WTC11 (cell line): Measurements from ENCODE around the gene P2RY6. TPM values are rescaled to one million over a fixed set of nuclear protein-coding genes. Genes with fewer than 3 reads are reported as not detected.

ENCODE experiments used
- ATAC-seq: fragments of 200-7000 bp; cut with Tn5 transposase; 2 replicates; pipeline ENCODE4 v1.10.0; 2021; ENCODE audit warnings: mild to moderate bottlenecking, moderate library complexity
- CTCF ChIA-PET: fragments of 300-600 bp; sonication (Branson Sonifier 250); formaldehyde crosslinking; loops from one replicate; lab custom pipeline; 2021; ENCODE audit warnings: antibody characterized with exemption; lab: Charles Lee
- POLR2A ChIA-PET: fragments of 350-600 bp; sonication (Branson Sonifier 250); formaldehyde crosslinking; loops from one replicate; lab custom pipeline; 2021; ENCODE audit warnings: antibody characterized with exemption; lab: Charles Lee
- DNase-seq: peaks from one replicate; pipeline ENCODE4 v3.0.0; 2021; ENCODE audit warnings: low spot score
- H3K27ac Mint-ChIP-seq: 2 replicates; pipeline ENCODE4 v1.8.0; 2021; ENCODE audit warnings: mixed read lengths
- H3K27me3 Mint-ChIP-seq: 2 replicates; pipeline ENCODE4 v1.8.0; 2021; ENCODE audit warnings: low read depth, mild to moderate bottlenecking, moderate library complexity, mixed read lengths
- H3K36me3 Mint-ChIP-seq: 2 replicates; pipeline ENCODE4 v1.8.0; 2021; ENCODE audit warnings: mixed read lengths
- H3K4me1 Mint-ChIP-seq: 2 replicates; pipeline ENCODE4 v1.8.0; 2022; ENCODE audit warnings: mixed read lengths
- H3K4me3 Mint-ChIP-seq: 2 replicates; pipeline ENCODE4 v1.8.0; 2021; ENCODE audit warnings: mild to moderate bottlenecking, moderate library complexity, mixed read lengths
- H3K9me3 Mint-ChIP-seq: 2 replicates; pipeline ENCODE4 v1.8.0; 2021; ENCODE audit warnings: mixed read lengths
- ATF2 ChIP-seq: sonication (generic); formaldehyde crosslinking; IDR thresholded peaks from 2 replicates; pipeline ENCODE4 v1.8.1; 2022; ENCODE audit warnings: low read depth, missing genetic modification reagents, borderline replicate concordance
- ATF3 ChIP-seq: sonication (generic); formaldehyde crosslinking; conservative IDR thresholded peaks from 2 replicates; pipeline ENCODE4 v1.8.1; 2022; ENCODE audit warnings: mild to moderate bottlenecking, missing genetic modification reagents
- CBFB ChIP-seq: sonication (generic); formaldehyde crosslinking; IDR thresholded peaks from 2 replicates; pipeline ENCODE4 v1.8.1; 2022; ENCODE audit warnings: mild to moderate bottlenecking, low read depth, missing genetic modification reagents
- CDX4 ChIP-seq: fragments of 250-450 bp; sonication (Bioruptor Pico); IDR thresholded peaks from 2 replicates; pipeline ENCODE4 v1.9.0; 2021; ENCODE audit warnings: moderate library complexity, mild to moderate bottlenecking, inconsistent platforms, borderline replicate concordance
- FOXJ3 ChIP-seq: sonication (generic); formaldehyde crosslinking; IDR thresholded peaks from 2 replicates; pipeline ENCODE4 v1.9.0; 2021; ENCODE audit warnings: missing genetic modification reagents, mild to moderate bottlenecking, borderline replicate concordance
- JAZF1 ChIP-seq: fragments of 250-450 bp; sonication (Bioruptor Pico); IDR thresholded peaks from 2 replicates; pipeline ENCODE4 v1.9.0; 2021; ENCODE audit warnings: moderate library complexity, mild to moderate bottlenecking, inconsistent platforms
- MAX ChIP-seq: sonication (generic); formaldehyde crosslinking; IDR thresholded peaks from 2 replicates; pipeline ENCODE4 v1.8.0; 2022; ENCODE audit warnings: mild to moderate bottlenecking, missing genetic modification reagents
- MXD4 ChIP-seq: fragments of 250-450 bp; sonication (Bioruptor Pico); IDR thresholded peaks from 2 replicates; pipeline ENCODE4 v1.8.0; 2021; ENCODE audit warnings: mild to moderate bottlenecking, moderate library complexity, borderline replicate concordance
- NR3C1 ChIP-seq: sonication (generic); formaldehyde crosslinking; conservative IDR thresholded peaks from 2 replicates; pipeline ENCODE4 v1.8.1; 2023; ENCODE audit warnings: low read depth, mild to moderate bottlenecking, missing genetic modification reagents
- TCF7 ChIP-seq: sonication (generic); formaldehyde crosslinking; IDR thresholded peaks from 2 replicates; pipeline ENCODE4 v1.8.0; 2022; ENCODE audit warnings: mild to moderate bottlenecking, low read depth, missing genetic modification reagents, moderate library complexity
- USF2 ChIP-seq: sonication (generic); formaldehyde crosslinking; IDR thresholded peaks from 2 replicates; pipeline ENCODE4 v1.8.1; 2023; ENCODE audit warnings: mild to moderate bottlenecking, missing genetic modification reagents, moderate library complexity
- ZBTB43 ChIP-seq: sonication (generic); formaldehyde crosslinking; IDR thresholded peaks from 2 replicates; pipeline ENCODE4 v1.8.1; 2023; ENCODE audit warnings: mild to moderate bottlenecking, missing genetic modification reagents
- ZNF232 ChIP-seq: sonication (generic); formaldehyde crosslinking; IDR thresholded peaks from 2 replicates; pipeline ENCODE4 v1.8.0; 2022; ENCODE audit warnings: mild to moderate bottlenecking, missing genetic modification reagents
- ZNF416 ChIP-seq: fragments of 250-450 bp; sonication (Bioruptor Pico); IDR thresholded peaks from 2 replicates; pipeline ENCODE4 v1.9.0; 2021; ENCODE audit warnings: mild to moderate bottlenecking, inconsistent platforms
- ZNF671 ChIP-seq: fragments of 250-450 bp; sonication (Bioruptor Pico); IDR thresholded peaks from 2 replicates; pipeline ENCODE4 v1.8.0; 2021; ENCODE audit warnings: mild to moderate bottlenecking
- total RNA-seq: library from RNA; stranded (reverse); gene quantifications from 3 replicates; pipeline ENCODE4 v1.2.3, GENCODE V29; 2021

The P2RY6 gene
- total RNA-seq, 1 experiment from 2014 or later = not detected

GRCh38 chr11:73245461-73245860, 26.7 kb upstream of the P2RY6 start:
- H3K27me3 Mint-ChIP-seq = no peaks in the 10 kb centered on the region; the same call in 1 of the 2 replicates
- H3K4me3 Mint-ChIP-seq = no peak overlapping the region
- CTCF ChIA-PET = interaction anchor here (0.7 to 2.3 kb wide), 15 partner anchors 9 to 415 kb away, joined by 3 to 20 read pairs (median 4); partner anchors contain the start of gene FCHSD2
- no peaks in the 10 kb centered on the region for H3K36me3 Mint-ChIP-seq
- no peak for TF ChIP-seq ZBTB43 (CRISPR knock-in tag)
- no peak for TF ChIP-seq TCF7 (CRISPR knock-in tag)
- no peak for TF ChIP-seq MAX (CRISPR knock-in tag)
- no peak for TF ChIP-seq ATF2
- POLR2A ChIA-PET = no interaction called here
- no peaks in the 10 kb centered on the region for H3K9me3 Mint-ChIP-seq
- DNase-seq (no peak), ATAC-seq (no peak)
- H3K27ac Mint-ChIP-seq = no peak overlapping the region
- H3K4me1 Mint-ChIP-seq = peaks cover 35% of the 10 kb centered on the region

GRCh38 chr11:73246303-73246702, 25.8 kb upstream of the P2RY6 start:
- Mint-ChIP-seq H3K36me3 (no peaks in the 10 kb centered on the region), H3K27ac (no peak overlapping the region), H3K4me3 (no peak overlapping the region), H3K4me1 (peaks cover 35% of the 10 kb centered on the region), H3K9me3 (no peaks in the 10 kb centered on the region), H3K27me3 (no peaks in the 10 kb centered on the region; the same call in 1 of the 2 replicates)
- TF ChIP-seq MXD4 (CRISPR knock-in tag) (no peak), ZNF671 (CRISPR knock-in tag) (no peak), ZNF232 (CRISPR knock-in tag) (no peak)
- CTCF ChIA-PET = interaction anchor here (0.6 to 2.3 kb wide), 9 partner anchors 10 to 105 kb away, joined by 3 to 20 read pairs (median 5); no protein-coding TSS in a partner anchor
- POLR2A ChIA-PET = interaction anchor here (0.6 kb wide), 1 partner anchor 322 kb away, joined by 3 read pairs; no protein-coding TSS in a partner anchor
- no peak for DNase-seq
- ATAC-seq = no peak

- no peak overlapping the region for H3K27ac Mint-ChIP-seq
- H3K9me3 Mint-ChIP-seq = no peaks in the 10 kb centered on the region
- H3K4me1 Mint-ChIP-seq = peaks cover 22% of the 10 kb centered on the region
- ATAC-seq (no peak), DNase-seq (no peak)
- ChIA-PET CTCF (interaction anchor here (1.2 to 1.6 kb wide), 4 partner anchors 12 to 106 kb away, joined by 3 to 8 read pairs (median 3); no protein-coding TSS in a partner anchor), POLR2A (no interaction called here)
- no peaks in the 10 kb centered on the region for H3K36me3 Mint-ChIP-seq
- no peak overlapping the region for H3K4me3 Mint-ChIP-seq
- no peaks in the 10 kb centered on the region; the same call in 1 of the 2 replicates for H3K27me3 Mint-ChIP-seq
- no peak for TF ChIP-seq JAZF1 (CRISPR knock-in tag)
- no peak for TF ChIP-seq FOXJ3 (CRISPR knock-in tag)
- TF ChIP-seq ATF3 (CRISPR knock-in tag) = no peak
- no peak for TF ChIP-seq NR3C1 (CRISPR knock-in tag)
- no peak for TF ChIP-seq CBFB (CRISPR knock-in tag)
- no peak for TF ChIP-seq ZNF416
- TF ChIP-seq CDX4 = no peak
- no peak for TF ChIP-seq USF2 (CRISPR knock-in tag)
These were observed 23.5 kb upstream of the P2RY6 start for GRCh38 chr11:73248526-73249185.
